A204.1 (cell line): ENCODE measurements around the gene KCNQ1.

Experiments used
- FAIRE-seq: peaks from 2 replicates; lab custom pipeline; 2012; peaks lifted over from hg19 to GRCh38; lab: Jason Lieb, UNC

Gene KCNQ1

GRCh38 chr11:2554338-2555207 is 109.8 kb downstream of the KCNQ1 start:
- FAIRE-seq: no peak

- FAIRE-seq: no peak
Measured at GRCh38 chr11:2555336-2555735, 110.5 kb downstream of the KCNQ1 start.

GRCh38 chr11:2555891-2556290 is 111.1 kb downstream of the KCNQ1 start:
- no peak for FAIRE-seq

DNA sequence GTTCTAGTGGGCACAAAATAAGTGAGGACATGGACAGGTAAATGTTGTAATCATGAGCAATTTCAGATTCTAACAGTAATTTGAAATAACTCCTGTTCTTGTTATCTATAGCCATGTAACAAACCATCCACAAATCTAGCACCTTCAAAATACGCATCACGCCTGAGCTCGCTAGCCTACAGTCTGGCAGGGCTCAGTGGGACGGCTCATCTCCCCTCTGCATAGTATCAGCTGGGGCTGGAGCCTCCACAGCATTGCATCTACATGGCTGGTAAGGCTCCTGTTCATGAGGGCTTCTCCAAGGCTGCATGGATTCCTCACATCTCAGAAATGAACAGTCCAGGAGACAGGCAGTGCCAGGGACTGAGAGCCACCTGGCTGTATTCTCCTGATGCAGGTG is 112.6 kb downstream of the KCNQ1 start:
- no peak for FAIRE-seq

DNA sequence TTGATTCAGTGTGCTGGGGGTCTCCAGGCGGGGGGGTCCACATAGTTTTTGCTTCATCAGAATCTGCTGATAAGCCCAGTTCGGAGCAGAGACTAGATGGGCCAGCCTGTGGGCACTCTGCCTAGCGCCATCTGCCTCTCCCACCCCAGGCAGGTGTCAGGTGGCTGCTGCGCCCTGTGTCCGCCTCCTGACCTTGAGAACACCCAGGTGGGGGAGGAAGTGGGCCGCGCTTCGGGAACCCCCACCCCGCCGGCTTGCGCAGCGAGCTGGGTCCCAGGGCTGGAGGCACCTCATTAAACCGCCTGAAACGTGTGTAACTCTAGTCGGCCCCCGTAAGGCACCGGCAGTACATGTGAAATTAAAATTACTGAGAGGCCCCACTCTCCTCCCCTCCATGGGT is 113.6 kb downstream of the KCNQ1 start:
- FAIRE-seq: no peak

DNA sequence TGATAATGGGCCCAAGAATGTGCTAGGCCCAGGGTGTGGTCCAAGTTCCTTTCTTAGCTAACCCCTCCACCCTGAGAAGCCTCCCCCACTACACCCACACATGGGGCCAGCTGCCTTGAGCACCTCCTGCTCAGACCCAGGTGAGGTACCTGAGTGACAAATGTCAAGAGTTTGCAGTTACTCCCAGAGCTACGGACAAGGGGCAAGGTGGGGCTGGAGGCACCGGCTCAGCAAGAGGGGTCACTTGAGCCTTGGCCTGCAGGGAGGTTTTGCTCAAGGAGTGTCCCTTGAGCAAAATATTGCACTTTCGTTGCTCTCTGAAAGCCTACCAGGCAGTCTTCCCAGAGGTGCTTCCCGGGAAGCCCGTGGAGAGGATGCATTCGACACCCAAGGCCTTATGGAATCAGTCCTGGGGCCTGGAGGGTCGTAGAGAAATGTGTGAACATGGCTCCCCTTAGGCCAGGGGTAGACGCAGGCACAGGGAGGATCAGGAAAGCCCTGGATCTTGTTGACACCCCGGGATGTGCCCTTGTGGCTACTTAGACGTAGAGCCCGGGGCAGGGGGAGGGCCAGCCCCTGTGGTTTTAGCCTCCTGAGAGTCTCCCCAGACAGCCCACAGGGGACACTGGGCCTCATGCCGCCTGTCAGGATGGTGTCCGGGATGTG is 114.2 kb downstream of the KCNQ1 start:
- FAIRE-seq: no peak

DNA sequence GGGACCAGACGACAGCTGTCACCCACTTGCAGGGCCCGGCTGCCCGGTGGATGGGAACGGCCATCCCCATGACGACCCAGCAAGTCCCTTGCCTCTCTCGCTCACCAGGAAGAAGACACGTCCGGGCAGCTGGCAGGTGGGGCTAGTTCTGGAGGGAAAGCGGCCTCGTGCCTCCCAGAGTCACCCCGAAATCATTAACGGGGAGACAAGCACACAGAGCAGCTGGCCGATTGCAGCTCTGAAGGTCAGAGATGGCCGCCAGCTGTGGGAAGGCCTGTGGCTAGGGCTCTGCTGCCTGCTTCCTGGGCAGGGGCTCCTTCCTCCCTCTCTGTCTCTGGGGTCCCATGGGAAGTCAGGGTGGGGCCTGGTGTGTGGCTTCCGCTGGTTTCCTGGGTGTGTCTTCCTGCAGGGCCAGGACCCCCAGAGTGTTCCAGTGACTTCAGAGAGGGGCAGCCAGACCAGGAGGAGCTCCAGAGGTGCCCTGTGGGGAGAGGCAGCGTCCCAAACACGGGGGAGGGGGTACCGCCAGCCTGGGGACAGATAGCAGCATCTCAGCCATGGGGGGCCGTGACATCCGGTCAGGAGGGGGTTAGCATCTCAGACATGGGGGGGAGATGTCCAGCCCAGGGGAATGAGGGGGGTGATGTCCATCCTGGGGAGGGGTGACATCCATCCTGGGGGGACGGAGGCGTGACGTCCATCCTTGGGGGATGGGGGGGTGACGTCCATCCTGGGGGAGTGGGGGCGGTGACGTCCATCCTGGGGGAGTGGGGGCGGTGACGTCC is 114.9 kb downstream of the KCNQ1 start:
- no peak for FAIRE-seq

DNA sequence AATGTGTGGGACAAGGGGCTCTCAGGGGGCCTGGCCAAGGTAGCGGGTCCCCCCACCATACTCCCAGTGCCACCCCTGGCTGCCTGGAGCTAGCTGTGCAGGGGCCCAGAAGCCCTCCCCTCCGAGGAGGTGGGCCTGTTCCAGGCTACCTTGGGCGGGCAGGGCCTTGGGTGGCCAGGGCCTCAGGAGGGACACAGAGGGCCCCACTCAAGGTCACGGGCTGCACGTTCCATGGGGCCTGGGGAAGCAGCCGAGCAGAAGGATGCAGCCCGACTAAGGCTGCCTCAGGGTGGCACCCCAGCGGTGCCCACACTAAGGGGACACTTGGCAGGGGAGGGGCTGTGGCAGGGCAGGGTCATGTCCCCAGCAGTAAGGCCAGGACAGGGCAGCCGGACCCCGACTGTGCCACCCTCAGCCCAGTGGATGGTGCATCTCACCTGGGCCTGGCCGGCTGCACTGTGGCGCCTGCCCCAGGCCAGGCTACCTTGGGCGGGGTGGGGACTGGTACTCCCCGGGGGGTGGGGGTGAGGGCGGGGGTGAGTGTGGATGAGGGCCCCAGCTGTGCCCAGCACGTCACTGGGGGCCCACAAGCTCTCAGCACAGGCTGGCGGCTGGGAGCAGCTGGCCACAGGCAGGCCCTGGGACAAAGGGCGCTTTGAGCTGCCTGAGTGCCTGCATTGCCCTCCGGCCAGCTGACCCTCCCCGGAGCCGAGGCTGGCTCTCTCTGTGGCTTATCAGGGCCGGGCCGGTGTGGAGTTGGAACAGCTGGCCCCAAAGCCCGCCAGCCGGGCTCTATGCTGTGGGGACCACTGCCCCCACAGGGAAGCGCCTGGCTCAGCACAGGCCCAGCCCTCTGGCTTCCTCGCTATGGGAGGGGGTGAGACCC is 117.1 kb downstream of the KCNQ1 start:
- no peak for FAIRE-seq

DNA sequence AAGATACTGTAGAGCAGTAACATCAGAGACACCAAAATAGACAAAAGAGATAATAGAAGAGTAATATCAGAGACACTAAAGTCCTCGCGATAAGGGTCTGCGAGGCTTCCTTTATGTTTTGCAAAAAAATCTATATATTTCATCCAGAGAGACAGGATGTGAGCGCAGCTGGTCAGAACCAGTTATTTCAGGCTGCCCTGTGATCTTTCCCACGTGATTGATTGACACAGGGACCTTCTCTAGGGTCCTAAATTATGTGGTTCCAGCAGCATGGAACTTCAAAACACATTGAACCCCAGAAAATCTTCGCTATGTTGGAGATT is 118.0 kb downstream of the KCNQ1 start:
- FAIRE-seq: no peak

DNA sequence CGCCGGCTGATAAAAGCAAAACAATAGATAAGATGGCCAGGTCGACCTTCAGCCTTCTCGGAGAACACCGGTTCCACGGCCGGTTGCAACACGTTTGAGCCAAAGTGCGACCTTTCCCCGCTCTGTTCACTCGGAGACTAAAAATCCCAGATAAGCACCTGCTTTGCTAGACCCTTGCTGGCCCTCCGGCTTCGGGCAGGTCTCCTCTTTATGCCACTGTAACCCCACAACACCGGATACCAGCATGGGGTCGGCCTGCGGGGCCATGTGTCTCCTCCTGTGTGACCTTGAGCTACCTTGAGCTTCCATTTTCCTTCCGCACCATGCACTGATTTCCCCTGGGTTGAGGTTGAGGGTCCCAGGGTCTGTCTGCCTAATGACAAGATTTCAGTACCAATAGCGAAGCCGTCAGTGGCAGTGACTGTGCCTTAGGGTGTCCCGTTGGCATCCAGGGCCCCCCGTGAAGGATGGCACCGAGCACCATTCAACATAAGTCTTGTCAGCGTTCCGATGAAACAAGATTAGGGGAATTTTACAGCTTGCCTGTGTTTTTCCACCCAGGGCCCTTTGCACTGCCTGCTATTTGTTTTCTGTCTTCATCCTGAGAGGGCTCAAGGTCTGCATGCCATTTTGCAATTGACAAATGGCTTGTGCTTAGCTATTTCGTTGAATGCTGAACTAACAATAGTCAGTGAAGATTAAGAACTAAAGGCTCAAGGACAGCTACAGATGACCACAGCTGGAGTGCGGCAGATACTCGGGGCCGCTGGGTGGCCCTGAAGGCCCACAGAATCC is 118.6 kb downstream of the KCNQ1 start:
- FAIRE-seq: no peak

- no peak for FAIRE-seq
Measured at GRCh38 chr11:2564008-2564530, 119.3 kb downstream of the KCNQ1 start.

- FAIRE-seq: no peak
Measured at GRCh38 chr11:2564588-2565425, 120.0 kb downstream of the KCNQ1 start.

DNA sequence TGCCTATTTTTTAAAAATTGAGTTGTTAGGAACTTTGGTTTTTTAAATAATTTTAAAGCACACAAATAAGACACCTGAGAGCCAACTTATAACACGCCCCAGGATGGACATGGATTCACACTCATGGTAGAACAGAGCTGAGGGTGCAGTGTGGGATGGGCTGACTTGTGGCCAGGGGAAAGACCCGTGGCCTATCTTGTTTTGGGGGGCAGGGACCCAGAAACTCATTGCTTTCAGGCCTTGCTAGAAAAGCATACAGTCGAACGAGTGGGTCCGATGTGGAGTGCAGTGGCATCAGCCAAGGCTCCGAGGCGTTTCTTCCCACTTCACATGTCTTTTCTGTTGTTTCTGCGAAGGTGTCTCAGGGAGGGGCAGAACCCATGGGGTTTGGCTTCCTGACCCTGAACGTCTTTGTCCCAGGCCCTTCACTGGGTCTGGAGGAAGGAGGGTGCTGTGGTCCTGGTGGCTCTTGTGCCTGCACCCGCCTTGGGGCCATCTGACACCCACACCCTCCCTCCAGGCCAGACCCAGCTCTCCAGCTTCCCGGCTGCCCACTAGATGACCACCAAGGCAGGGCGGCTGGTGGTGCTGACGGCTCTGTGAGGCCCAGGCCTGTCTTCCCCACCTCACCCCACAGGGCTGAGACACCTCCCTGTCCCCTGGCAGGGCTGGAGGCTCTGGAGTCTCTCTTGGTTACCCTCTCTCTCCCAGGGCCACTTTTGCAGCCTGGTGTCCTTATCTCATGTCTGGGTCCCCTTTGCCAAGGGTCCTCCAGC is 120.8 kb downstream of the KCNQ1 start:
- no peak for FAIRE-seq

DNA sequence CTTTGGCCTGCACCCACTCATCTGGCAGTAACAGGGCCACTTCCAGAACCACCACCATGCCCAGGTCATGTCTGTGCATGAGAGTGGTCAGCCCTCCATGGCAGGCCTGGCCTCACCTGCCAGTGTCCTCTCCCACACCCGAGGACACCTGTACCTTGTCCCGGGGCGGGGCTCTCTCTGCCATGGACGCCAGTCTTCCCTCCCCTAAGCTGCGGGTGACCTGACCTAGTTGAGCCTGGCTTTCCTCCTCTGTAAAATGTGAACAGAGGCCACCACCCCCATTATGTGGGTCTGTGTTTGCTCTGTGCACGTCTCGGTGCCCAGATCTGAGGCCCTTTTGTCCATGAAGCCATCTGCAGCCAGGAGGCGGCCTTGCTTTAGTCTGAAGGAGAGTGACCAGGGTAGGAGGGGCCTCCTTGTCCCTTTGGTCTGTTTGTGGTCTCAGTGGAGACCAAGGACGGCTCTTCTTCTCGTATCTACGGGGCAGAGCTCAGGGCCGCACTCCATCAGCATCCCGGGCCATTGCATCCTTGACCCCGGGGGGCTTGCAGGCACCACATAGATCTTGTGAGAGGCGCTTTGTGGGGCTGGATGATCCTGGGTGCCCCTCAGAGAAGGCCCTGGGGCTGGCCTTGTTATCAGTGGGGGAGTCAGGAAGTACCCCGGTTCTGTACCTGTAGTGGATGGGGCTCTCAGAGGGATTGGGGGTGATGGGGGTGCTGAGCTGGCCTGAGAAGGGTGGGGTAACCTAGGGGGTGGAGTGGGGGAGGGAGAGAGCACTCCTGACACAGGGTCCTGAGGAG is 121.6 kb downstream of the KCNQ1 start:
- no peak for FAIRE-seq

DNA sequence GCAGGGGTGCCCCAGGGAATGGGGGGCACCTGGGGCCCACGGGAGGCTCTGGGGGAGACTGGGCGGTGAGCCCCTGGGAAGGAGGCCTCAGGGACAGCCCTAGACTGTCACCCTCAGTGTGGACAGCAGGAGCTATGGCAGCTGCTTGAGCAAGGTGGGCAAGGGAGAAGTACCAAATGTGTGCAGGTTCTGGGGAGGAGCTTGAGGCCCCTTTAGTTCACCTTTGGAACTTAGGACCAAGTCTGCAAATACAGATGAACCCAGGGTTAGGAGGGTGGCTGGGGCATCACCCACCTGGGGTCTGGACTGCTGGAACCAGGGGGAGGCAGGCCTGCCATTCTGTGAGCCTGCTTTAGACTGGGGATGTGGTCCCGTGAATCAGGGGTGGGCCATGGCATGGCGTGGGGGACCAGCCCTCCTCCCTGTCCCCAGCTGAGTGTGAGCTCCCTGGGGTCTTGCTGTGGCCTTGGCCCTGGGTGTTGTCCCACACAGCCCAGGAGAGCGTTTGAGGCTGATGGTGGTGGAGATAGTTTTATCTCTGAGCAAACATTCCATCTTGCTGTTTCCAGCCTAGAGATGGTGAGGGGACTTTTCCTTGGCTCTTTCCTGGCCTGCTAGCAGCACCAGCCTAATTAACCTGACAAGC is 122.3 kb downstream of the KCNQ1 start:
- FAIRE-seq: no peak

DNA sequence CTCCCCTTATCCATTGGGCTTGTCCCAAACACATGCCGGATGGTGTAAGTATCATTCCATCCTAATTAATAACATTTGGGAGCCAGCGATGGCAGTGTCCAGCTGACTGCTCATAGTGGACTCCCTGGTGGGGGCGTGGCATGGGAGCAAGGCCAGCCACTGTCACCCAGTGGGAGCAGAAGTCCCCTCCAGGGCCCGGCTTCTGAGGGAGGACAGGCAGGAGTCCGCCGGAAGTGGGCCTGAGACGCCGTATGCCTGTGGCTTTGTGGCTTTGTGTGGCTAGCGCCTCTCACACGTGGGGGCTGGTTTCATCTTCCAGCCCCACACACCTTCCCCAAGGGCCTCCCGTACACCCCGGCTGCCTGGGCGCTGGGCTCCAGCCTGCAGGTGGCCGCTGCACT is 124.5 kb downstream of the KCNQ1 start:
- no peak for FAIRE-seq

DNA sequence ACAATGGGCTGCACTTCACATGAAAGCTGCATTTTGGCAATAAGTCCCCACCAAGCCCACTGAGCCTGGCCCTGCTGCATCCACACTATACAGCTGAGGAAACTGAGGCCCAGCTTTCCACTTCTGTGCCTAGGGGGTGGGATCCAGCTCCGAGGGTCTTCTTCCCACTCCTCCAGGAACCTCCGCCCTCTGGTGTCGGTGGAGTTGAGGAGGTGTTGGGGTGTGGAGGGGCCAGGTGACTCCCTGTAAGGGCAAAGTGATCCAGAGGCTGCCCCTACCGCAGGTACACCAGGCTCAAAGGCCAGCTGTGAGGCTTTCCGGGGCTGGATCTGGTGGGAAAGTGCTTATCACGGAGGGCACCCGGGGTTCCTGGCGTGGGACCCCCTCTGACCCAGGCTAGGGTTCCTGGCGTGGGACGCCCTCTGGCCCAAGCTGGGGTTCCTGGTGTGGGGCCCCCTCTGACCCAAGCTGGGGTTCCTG is 125.0 kb downstream of the KCNQ1 start:
- no peak for FAIRE-seq
